Measurements from ENCODE around the gene HTR1E. TPM values are rescaled to one million over a fixed set of nuclear protein-coding genes. Genes with fewer than 3 reads are reported as not detected.

Gene HTR1E
- total and polyA plus RNA-seq, 2 donors (not counting 1 experiment from before 2014, with no cell fraction given) = not detected

GRCh38 chr6:86969573-86969972 lies 32.2 kb downstream of the HTR1E start:
- H3K27me3 ChIP-seq (replicated peaks in 1 of 4; ENCODE audit: control extremely low read depth in 1 of 4, control insufficient read depth in 3 of 4, insufficient read depth in 4 of 4, low read length in 3 of 4) = peaks cover 0 to 3% (median 1%) of the 10 kb centered on the region in 4 experiments
- Mint-ChIP-seq H3K27ac (no peak overlapping the region), H3K4me1 (no peaks in the 10 kb centered on the region), H3K27me3 (peaks cover 13% of the 10 kb centered on the region), H3K4me3 (no peak overlapping the region), H3K9me3 (ENCODE audit: insufficient read depth) (no peaks in the 10 kb centered on the region)
- WGBS (ENCODE audit: insufficient coverage) = 72% methylated on average over 2 of the region's 4 CpGs
- POLR2A ChIA-PET = no interaction called here
- H2AFZ ChIP-seq (ENCODE audit: insufficient read depth, low read depth, low read length, poor library complexity, severe bottlenecking) = no peak overlapping the region
- no peak overlapping the region for H3K9ac ChIP-seq (ENCODE audit: low read length)
- no peaks in the 10 kb centered on the region for H3K4me1 ChIP-seq (ENCODE audit: control insufficient read depth in 2 of 2, insufficient read depth in 2 of 2, low read length in 2 of 2)
- no peak overlapping the region for H3K4me3 ChIP-seq (ENCODE audit: control extremely low read depth in 1 of 5, extremely low read depth in 1 of 5, insufficient read depth in 1 of 5, low read depth in 2 of 5, low read length in 4 of 5)
- TF ChIP-seq EZH2 (IDR thresholded peaks at IDR 0.05; ENCODE audit: borderline replicate concordance, insufficient read depth, low read depth, low read length, poor library complexity, severe bottlenecking) = no peak
- TF ChIP-seq, protein P1, sequence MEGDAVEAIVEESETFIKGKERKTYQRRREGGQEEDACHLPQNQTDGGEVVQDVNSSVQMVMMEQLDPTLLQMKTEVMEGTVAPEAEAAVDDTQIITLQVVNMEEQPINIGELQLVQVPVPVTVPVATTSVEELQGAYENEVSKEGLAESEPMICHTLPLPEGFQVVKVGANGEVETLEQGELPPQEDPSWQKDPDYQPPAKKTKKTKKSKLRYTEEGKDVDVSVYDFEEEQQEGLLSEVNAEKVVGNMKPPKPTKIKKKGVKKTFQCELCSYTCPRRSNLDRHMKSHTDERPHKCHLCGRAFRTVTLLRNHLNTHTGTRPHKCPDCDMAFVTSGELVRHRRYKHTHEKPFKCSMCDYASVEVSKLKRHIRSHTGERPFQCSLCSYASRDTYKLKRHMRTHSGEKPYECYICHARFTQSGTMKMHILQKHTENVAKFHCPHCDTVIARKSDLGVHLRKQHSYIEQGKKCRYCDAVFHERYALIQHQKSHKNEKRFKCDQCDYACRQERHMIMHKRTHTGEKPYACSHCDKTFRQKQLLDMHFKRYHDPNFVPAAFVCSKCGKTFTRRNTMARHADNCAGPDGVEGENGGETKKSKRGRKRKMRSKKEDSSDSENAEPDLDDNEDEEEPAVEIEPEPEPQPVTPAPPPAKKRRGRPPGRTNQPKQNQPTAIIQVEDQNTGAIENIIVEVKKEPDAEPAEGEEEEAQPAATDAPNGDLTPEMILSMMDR (IDR thresholded peaks at IDR 0.05) = no peak
- H3K79me2 ChIP-seq (ENCODE audit: control insufficient read depth, insufficient read depth, low read length) = no peaks in the 10 kb centered on the region
- H3K9me3 ChIP-seq (ENCODE audit: control extremely low read depth in 1 of 3, control insufficient read depth in 2 of 3, insufficient read depth in 1 of 3, low read length in 2 of 3) = no peaks in the 10 kb centered on the region
- H3K36me3 ChIP-seq (replicated peaks in 1 of 2; ENCODE audit: control extremely low read depth in 1 of 2, control insufficient read depth in 1 of 2, extremely low read depth in 1 of 2, insufficient read depth in 2 of 2, low read length in 1 of 2) = no peaks in the 10 kb centered on the region
- intact Hi-C loops (cut with micrococcal nuclease) = no loop called here
- no peaks in the 10 kb centered on the region for H4K20me1 ChIP-seq (ENCODE audit: control insufficient read depth, insufficient read depth, low read length, poor library complexity, severe bottlenecking)
- CTCF ChIA-PET = no interaction called here
- ATAC-seq (ENCODE audit: low read depth) (no peak), DNase-seq (no peak)
- no peak overlapping the region for H3K4me2 ChIP-seq (replicated peaks; ENCODE audit: low read depth, low read length, poor library complexity, severe bottlenecking)
- no peak overlapping the region for H3K27ac ChIP-seq (ENCODE audit: low read length in 2 of 2)

DNA sequence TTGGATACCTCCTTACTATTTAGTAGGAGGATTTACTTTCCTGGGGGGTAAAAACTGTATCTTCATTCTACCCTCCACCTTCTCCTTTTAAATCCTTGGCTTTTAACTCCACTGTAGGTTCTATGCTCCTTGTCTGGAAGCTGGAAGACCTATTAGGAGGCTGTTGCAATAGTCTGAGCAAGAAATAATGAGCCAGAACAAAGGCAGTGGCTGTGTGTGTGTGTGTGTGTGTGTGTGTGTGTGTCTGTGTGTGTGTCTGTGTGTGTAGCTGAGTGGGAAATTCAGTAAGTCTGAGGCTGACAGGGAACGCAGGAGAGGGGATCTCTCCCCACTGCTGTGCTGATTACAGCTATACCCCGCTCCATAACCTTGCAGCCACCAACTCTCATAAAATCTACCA lies 35.8 kb downstream of the HTR1E start:
- CTCF ChIA-PET = no interaction called here
- no peaks in the 10 kb centered on the region for H3K36me3 ChIP-seq (replicated peaks in 1 of 2; ENCODE audit: control extremely low read depth in 1 of 2, control insufficient read depth in 1 of 2, extremely low read depth in 1 of 2, insufficient read depth in 2 of 2, low read length in 1 of 2)
- no peaks in the 10 kb centered on the region for H4K20me1 ChIP-seq (ENCODE audit: control insufficient read depth, insufficient read depth, low read length, poor library complexity, severe bottlenecking)
- H3K79me2 ChIP-seq (ENCODE audit: control insufficient read depth, insufficient read depth, low read length) = no peaks in the 10 kb centered on the region
- no peak overlapping the region for H3K4me3 Mint-ChIP-seq
- no peak overlapping the region for H3K27ac Mint-ChIP-seq
- H3K27me3 Mint-ChIP-seq = peaks cover 22% of the 10 kb centered on the region
- no peaks in the 10 kb centered on the region for H3K9me3 ChIP-seq (ENCODE audit: control extremely low read depth in 1 of 3, control insufficient read depth in 2 of 3, insufficient read depth in 1 of 3, low read length in 2 of 3)
- no peak overlapping the region for H3K4me2 ChIP-seq (replicated peaks; ENCODE audit: low read depth, low read length, poor library complexity, severe bottlenecking)
- H3K9ac ChIP-seq (ENCODE audit: low read length) = no peak overlapping the region
- H3K4me1 Mint-ChIP-seq = no peaks in the 10 kb centered on the region
- intact Hi-C loops (cut with micrococcal nuclease) = no loop called here
- POLR2A ChIA-PET = no interaction called here
- H3K27ac ChIP-seq (ENCODE audit: low read length in 2 of 2) = no peak overlapping the region
- H2AFZ ChIP-seq (ENCODE audit: insufficient read depth, low read depth, low read length, poor library complexity, severe bottlenecking) = no peak overlapping the region
- DNase-seq = no peak
- no peak for ATAC-seq (ENCODE audit: low read depth)
- TF ChIP-seq, protein P1 (IDR thresholded peaks at IDR 0.05) = no peak
- no peak for TF ChIP-seq EZH2 (IDR thresholded peaks at IDR 0.05; ENCODE audit: borderline replicate concordance, insufficient read depth, low read depth, low read length, poor library complexity, severe bottlenecking)
- H3K4me1 ChIP-seq (ENCODE audit: control insufficient read depth in 2 of 2, insufficient read depth in 2 of 2, low read length in 2 of 2) = no peaks in the 10 kb centered on the region
- H3K9me3 Mint-ChIP-seq (ENCODE audit: insufficient read depth) = no peaks in the 10 kb centered on the region
- H3K4me3 ChIP-seq (ENCODE audit: control extremely low read depth in 1 of 5, extremely low read depth in 1 of 5, insufficient read depth in 1 of 5, low read depth in 2 of 5, low read length in 4 of 5) = no peak overlapping the region
- WGBS (ENCODE audit: insufficient coverage) = no CpG with 5 or more reads among the region's 2 CpGs
- peaks cover 0 to 3% (median 1%) of the 10 kb centered on the region in 4 experiments for H3K27me3 ChIP-seq (replicated peaks in 1 of 4; ENCODE audit: control extremely low read depth in 1 of 4, control insufficient read depth in 3 of 4, insufficient read depth in 4 of 4, low read length in 3 of 4)

Data from B cell (primary cell).